Adipocyte (in vitro differentiated cells): ENCODE measurements around the gene C20orf141.
"Not testable (repeated sequence)": the region's sequence is repeated elsewhere in the genome, so short reads cannot be mapped to it uniquely, and the experiment has no call there.

Source experiments
- DNase-seq: peaks from one replicate; pipeline ENCODE4 v3.0.0-alpha.2; 2015; ENCODE audit warnings: low read depth
- H3K27me3 ChIP-seq: replicated peaks from 2 replicates; pipeline ENCODE4 v1.7.0; 2013; ENCODE audit warnings: mild to moderate bottlenecking, low read length, moderate library complexity; ENCODE audit not compliant: control insufficient read depth, insufficient read depth
- H3K36me3 ChIP-seq: 2 replicates; pipeline ENCODE4 v1.7.0; 2013; ENCODE audit warnings: low read length, mild to moderate bottlenecking, moderate library complexity; ENCODE audit not compliant: control insufficient read depth, insufficient read depth, severe bottlenecking
- H3K4me1 ChIP-seq: 2 replicates; pipeline ENCODE4 v1.7.0; 2013; ENCODE audit warnings: mild to moderate bottlenecking, low read length, moderate library complexity; ENCODE audit not compliant: control insufficient read depth, insufficient read depth
- H3K4me3 ChIP-seq: 2 replicates; pipeline ENCODE4 v1.7.0; 2013; ENCODE audit warnings: mild to moderate bottlenecking, low read length, moderate library complexity
- H3K9ac ChIP-seq: 2 replicates; pipeline ENCODE4 v1.7.0; 2013; ENCODE audit warnings: mild to moderate bottlenecking, low read length, moderate library complexity
- H3K9me3 ChIP-seq: 2 replicates; pipeline ENCODE4 v1.7.0; 2013; ENCODE audit warnings: mild to moderate bottlenecking, low read length, moderate library complexity; ENCODE audit not compliant: control insufficient read depth

C20orf141 gene, protein sequence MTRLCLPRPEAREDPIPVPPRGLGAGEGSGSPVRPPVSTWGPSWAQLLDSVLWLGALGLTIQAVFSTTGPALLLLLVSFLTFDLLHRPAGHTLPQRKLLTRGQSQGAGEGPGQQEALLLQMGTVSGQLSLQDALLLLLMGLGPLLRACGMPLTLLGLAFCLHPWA

DNA sequence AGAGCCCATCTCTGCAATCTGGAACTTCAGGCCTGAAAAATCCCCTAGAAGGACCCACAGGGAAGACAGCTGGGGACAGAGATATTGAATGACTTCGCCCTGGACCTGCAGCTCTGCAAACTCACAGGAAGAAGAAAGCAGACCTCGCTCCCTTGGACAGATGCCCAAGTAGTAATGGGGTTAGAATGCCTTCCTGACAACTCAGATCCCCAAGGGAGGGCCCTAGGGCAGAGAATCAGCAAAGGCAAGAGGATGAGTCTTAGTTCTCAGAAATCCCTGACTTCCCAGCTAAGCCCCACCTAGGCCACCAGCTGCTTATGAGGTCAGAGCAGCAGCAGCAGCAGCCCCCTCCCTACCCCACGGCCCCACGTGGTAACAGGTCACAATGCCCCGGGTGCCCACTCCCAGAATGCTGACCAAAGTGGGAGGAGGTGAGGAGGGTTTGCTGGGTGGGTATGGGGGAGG is at the start of gene C20orf141:
TSS of gene C20orf141 (plus strand) at position 401 of the 465 bp plus-strand sequence. CDS start 198 bp downstream, outside the sequence.
- no peaks in the 10 kb centered on the region for H3K27me3 ChIP-seq
- peaks cover 59% of the 10 kb centered on the region for H3K4me1 ChIP-seq
- peak within 1 kb of the TSS; percentile 51 for H3K9ac ChIP-seq
- H3K4me3 ChIP-seq: peak within 1 kb of the TSS; percentile 48
- DNase-seq: peak; percentile 93
- no peaks in the 10 kb centered on the region for H3K36me3 ChIP-seq
- H3K9me3 ChIP-seq: peaks cover 14% of the 10 kb centered on the region

DNA sequence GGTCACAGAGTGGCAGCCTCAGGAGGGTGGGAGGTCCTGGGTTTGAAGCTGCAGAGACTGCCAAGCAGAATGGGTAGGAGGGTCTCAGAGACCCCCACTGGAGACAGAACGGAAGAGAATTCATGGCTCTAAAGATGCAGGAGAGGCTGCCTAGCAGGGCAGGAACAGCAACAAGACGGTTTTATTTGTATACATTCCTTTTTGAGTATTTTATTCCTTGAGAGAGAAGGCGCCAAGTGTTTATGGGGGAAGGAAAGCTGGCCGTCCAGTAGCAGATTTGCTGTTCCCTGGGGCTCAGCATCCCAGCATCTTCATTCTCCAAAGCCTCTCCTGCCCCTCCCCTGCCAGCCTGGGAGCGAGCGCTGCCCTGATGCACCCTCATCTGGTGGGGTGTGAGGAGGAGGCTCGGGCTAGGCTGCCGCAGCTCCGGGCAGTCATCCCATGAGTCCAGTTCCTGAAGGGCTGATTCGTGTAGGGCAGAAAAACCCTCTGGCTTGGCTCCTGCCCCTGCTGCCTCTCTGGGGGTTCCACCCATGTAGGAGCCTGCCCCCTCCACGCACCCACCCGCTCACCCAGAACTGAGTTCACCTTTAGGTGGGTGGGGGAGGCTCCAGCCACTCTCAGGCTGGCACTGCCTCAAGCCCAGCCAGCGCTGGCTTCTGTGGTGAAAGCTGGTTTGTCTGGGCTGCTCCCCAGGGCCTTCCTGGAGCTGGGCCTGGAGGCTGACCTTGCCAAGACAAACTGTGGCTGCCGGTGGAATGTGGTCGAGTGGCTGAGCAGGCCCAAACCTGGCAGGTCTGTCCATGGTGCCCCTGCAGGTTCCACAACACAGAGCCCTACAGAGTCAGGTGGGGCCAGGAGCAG is 46.8 kb upstream of the C20orf141 start:
- peaks cover 69% of the 10 kb centered on the region for H3K27me3 ChIP-seq
- no peaks in the 10 kb centered on the region for H3K36me3 ChIP-seq
- no peak overlapping the region for H3K4me3 ChIP-seq
- H3K9me3 ChIP-seq: no peaks in the 10 kb centered on the region
- no peak overlapping the region for H3K9ac ChIP-seq
- peaks cover 9% of the 10 kb centered on the region for H3K4me1 ChIP-seq
- peak; percentile 52 for DNase-seq

DNA sequence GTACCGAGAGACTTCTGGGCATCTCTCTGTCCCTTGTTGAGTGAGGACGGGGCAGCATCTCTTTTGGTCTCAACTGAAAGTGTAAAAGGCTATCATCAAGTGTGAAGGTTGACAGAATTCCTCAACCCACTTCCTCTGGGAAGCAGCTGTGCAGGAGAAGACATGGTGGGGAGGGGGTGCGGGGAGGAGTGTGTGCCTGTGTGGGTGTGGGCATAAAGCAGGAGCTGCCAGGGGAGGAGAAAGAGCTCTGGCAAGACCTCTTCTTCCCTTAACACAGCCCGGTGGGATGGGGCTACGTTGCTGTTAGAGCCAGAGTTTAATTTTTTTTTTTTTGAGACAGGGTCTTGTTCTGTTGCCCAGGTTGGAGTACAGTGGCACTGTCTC is 46.2 kb upstream of the C20orf141 start:
- no peak overlapping the region for H3K9ac ChIP-seq
- H3K27me3 ChIP-seq: peaks cover 63% of the 10 kb centered on the region
- H3K4me3 ChIP-seq: no peak overlapping the region
- no peak for DNase-seq
- no peaks in the 10 kb centered on the region for H3K36me3 ChIP-seq
- peaks cover 9% of the 10 kb centered on the region for H3K4me1 ChIP-seq
- no peaks in the 10 kb centered on the region for H3K9me3 ChIP-seq

DNA sequence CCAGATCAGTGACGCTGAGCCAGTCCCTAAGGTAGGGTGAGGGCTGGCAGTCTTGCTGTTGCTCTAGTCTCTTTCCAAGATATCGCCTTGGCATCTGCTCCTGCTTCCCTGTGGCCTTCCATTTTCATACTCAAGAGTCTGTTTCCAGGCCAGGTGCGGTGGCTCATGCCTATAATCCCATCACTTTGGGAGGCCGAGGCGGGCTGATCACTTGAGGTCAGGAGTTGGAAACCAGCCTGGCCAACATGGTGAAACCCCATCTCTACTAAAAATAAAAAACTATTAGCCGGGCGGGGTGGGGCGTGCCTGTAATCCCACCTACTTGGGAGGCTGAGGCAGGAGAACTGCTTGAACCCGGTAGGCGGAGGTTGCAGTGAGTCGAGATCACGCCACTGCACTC is 44.7 kb upstream of the C20orf141 start:
- H3K36me3 ChIP-seq, H3K9ac ChIP-seq, H3K9me3 ChIP-seq, H3K4me1 ChIP-seq, H3K4me3 ChIP-seq, DNase-seq: not testable (repeated sequence)
- H3K27me3 ChIP-seq: peaks cover 50% of the 10 kb centered on the region

DNA sequence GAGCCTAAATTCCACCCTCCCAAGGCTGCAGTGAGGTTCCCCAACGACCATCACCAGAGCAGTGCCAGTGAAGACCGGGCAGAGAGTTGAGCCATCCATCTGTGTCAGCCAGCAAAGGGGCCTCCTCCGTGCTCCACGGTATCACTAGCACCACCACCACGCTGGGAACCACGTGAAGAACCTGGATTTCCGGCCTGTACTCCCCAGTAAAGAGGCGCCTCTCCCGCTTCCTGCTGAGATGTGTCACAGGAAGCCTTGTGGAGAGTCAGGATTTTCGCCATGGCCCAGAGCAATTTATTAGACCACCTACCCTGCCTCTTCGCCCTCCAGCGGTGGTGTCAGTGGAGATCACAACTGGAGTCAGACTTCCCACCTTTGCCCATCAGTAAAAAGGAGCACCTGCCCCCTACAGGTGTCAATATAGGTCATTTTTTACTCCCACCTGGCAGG is 43.1 kb upstream of the C20orf141 start:
- Histone ChIP-seq H3K4me1 (peaks cover 9% of the 10 kb centered on the region), H3K36me3 (no peaks in the 10 kb centered on the region), H3K4me3 (no peak overlapping the region), H3K27me3 (peaks cover 46% of the 10 kb centered on the region), H3K9me3 (peaks cover 16% of the 10 kb centered on the region), H3K9ac (no peak overlapping the region)
- no peak for DNase-seq

DNA sequence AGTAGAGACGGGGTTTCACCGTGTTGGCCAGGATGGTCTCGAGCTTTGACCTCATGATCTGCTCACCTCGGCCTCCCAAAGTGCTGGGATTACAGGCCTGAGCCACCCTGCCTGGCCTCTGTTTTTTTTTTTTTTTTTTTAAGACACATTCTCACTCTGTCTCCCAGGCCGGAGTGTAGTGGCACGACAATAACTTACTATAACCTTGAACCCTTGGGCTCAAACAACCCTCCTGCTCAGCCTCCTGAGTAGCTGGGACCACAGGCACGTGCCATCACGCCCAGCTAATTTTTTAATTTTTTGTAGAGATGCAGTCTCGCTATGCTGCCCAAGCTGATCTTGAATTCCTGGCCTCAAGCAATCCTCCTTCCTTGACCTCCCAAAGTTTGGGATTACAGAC is 41.0 kb upstream of the C20orf141 start:
- Histone ChIP-seq H3K36me3 (no peaks in the 10 kb centered on the region), H3K4me1 (no peaks in the 10 kb centered on the region), H3K9me3 (peaks cover 16% of the 10 kb centered on the region), H3K27me3 (peaks cover 36% of the 10 kb centered on the region), H3K4me3 (no peak overlapping the region), H3K9ac (no peak overlapping the region)
- no peak for DNase-seq

DNA sequence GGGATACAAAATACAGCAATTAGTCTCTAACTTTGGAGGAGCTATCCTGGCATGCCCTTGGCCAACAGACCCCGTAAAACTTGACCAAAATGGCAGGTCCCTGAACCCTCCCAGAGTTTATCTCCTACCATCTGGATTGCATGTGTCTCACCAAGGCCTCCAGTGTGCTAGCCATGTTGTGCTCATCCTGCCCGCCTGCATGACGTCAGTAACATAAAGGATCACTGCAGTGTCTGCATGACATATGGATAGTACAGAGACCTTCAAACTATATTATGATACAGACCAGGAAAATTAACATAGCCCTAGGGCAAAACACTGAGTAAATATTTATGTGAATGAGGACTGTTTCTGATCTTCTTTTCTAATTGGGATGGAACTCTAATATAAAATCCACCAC is 39.6 kb upstream of the C20orf141 start:
- peaks cover 28% of the 10 kb centered on the region for H3K27me3 ChIP-seq
- H3K36me3 ChIP-seq: no peaks in the 10 kb centered on the region
- H3K9ac ChIP-seq: no peak overlapping the region
- H3K4me1 ChIP-seq: no peaks in the 10 kb centered on the region
- H3K4me3 ChIP-seq: no peak overlapping the region
- no peak for DNase-seq
- H3K9me3 ChIP-seq: peaks cover 16% of the 10 kb centered on the region

DNA sequence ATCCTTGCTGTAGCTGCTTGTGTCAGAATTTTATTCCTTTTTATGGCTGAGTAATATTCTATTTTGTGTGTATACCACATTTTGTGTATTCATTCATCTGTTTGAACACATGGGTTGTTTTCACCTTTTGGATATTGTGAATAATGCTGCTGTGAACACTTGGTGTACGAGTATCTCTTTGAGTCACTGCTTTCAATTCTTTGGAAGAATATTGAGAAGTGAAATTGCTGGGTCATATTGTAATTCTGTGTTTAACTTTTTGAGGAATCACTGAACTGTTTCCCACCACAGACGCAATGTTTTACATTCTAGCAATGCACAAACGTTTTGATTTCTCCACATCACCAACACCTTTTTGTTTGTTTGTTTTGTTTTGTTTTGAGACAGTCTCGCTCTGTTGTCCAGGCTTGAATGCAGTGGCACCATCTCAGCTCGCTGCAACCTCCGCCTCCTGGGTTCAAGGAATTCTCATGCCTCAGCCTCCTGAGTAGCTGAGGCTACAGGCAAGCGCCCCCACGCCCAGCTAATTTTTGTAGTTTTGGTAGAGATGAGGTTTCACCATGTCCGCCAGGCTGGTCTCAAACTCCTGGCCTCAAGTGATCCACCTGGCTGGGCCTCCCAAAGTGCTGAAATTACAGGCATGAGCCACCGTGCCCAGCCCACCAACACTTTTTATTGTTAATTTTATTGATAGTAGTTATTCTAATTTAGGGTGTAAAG is 36.0 kb upstream of the C20orf141 start:
- Histone ChIP-seq H3K27me3 (peaks cover 27% of the 10 kb centered on the region), H3K4me3 (no peak overlapping the region), H3K9me3 (peaks cover 16% of the 10 kb centered on the region), H3K36me3 (no peaks in the 10 kb centered on the region), H3K4me1 (peaks cover 4% of the 10 kb centered on the region), H3K9ac (no peak overlapping the region)
- DNase-seq: no peak

DNA sequence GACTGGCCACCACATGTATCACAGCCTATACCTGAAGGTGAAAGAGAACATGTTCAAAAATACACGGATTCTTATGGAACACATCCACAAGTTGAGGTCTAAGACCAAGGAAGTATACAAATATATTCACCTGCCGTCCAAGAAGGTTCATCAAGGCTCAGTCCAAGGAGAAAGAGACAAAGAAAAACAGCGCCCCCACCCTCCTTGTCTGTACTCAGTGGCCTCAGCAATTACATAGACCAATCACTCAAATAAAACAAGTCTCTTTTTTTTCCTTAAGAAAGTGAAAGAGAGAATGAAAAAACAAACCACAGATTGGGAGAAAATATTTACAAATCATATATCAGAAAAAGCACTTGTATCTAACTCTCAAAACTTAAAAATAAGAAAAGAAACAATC is 33.8 kb upstream of the C20orf141 start:
- no peak overlapping the region for H3K4me3 ChIP-seq
- peaks cover 4% of the 10 kb centered on the region for H3K4me1 ChIP-seq
- DNase-seq: no peak
- no peak overlapping the region for H3K9ac ChIP-seq
- peaks cover 27% of the 10 kb centered on the region for H3K27me3 ChIP-seq
- H3K9me3 ChIP-seq: peaks cover 5% of the 10 kb centered on the region
- H3K36me3 ChIP-seq: no peaks in the 10 kb centered on the region

DNA sequence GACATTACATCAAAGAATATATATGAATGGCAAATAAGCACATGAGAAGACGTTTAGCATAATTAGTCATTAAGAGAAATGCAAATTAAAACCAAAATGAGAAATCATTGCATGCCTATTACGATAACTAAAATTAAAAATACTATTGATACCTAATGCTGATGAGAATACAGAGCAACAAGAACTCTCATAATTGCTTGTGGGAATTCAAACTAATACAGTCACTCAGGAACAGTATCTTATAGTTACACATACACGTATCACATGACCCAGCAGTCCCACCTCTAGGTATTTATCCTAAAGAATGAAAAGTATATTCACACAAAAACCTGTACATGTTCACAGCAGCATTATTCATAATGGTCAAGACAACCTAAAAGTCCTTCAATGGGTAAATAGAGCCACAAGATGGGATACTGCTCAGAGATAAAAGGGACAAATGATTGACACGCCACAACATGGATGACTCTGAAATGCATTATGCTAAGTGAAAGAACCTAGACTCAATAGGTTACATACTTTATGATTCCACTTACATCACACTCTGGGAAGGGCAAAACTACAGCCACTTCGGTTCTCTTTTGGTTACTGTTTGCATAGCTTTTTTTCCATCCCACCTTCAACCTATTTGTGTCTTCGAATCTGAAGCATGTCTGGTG is 30.8 kb upstream of the C20orf141 start:
- peaks cover 4% of the 10 kb centered on the region for H3K4me1 ChIP-seq
- no peak for DNase-seq
- no peaks in the 10 kb centered on the region for H3K36me3 ChIP-seq
- peaks cover 19% of the 10 kb centered on the region for H3K27me3 ChIP-seq
- H3K9ac ChIP-seq: no peak overlapping the region
- peaks cover 5% of the 10 kb centered on the region for H3K9me3 ChIP-seq
- H3K4me3 ChIP-seq: no peak overlapping the region

DNA sequence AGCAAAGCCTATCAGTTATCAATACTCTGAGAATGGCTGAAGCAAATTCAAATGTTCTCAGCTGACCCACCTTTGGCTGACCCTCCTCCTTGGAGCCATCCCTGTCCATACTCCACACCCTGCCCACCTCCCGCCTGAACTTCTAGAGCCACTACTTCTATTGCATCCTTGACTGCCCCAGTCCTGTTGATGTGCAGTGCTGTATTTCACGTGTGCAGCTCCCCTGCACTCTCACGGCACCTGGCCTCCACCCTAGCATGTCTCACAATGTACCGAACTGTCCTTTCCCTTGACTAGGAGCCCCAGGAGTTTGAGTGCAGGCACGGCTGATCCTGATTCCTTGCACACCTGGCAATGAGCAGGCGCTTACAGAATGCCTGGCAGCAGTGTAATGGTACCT is 21.3 kb upstream of the C20orf141 start:
- no peaks in the 10 kb centered on the region for H3K9me3 ChIP-seq
- no peaks in the 10 kb centered on the region for H3K36me3 ChIP-seq
- H3K4me1 ChIP-seq: no peaks in the 10 kb centered on the region

More for the DNA sequence above, 21.3 kb upstream of the C20orf141 start:
- no peak for DNase-seq
- H3K27me3 ChIP-seq: peaks cover 8% of the 10 kb centered on the region
- no peak overlapping the region for H3K9ac ChIP-seq
- H3K4me3 ChIP-seq: no peak overlapping the region
